HEK293 (cell line): Measurements from ENCODE around the gene ENKD1.

Experiments
- CTCF ChIA-PET: fragments of 350-600 bp; formaldehyde crosslinking; extraction: SDS; loops from one replicate; lab custom pipeline; 2021; ENCODE audit warnings: antibody characterized with exemption; lab: Yijun Ruan, JAX
- POLR2A ChIA-PET: fragments of 300-600 bp; formaldehyde crosslinking; extraction: SDS; loops from one replicate; lab custom pipeline; 2020; ENCODE audit warnings: antibody characterized with exemption, inconsistent platforms; lab: Yijun Ruan, JAX
- H3K27ac ChIP-seq: fragments of 200-500 bp; sonication (Bioruptor generic); 2 replicates; pipeline ENCODE4 v1.5.1; 2014; ENCODE audit warnings: low read depth, low read length, control low read depth, inconsistent platforms; ENCODE audit errors: extremely low read depth
- H3K36me3 ChIP-seq, 2 experiments: fragments of 200-500 bp in 1 of 2; sonication (Bioruptor generic) in 1 of 2; 1 replicate in 1 of 2; 2 replicates in 1 of 2; pipeline ENCODE4 v1.5.1; 2014 to 2017; ENCODE audit warnings: inconsistent platforms in 2 of 2, low read length in 2 of 2; ENCODE audit not compliant: control insufficient read depth in 2 of 2, insufficient read depth in 1 of 2
- H3K4me1 ChIP-seq: fragments of 200-500 bp; sonication (Bioruptor generic); 2 replicates; pipeline ENCODE4 v1.5.1; 2014; ENCODE audit warnings: mild to moderate bottlenecking, low read length, inconsistent platforms; ENCODE audit not compliant: control insufficient read depth, insufficient read depth
- H3K4me3 ChIP-seq: 2 replicates; pipeline ENCODE4 v1.5.1; 2011; ENCODE audit warnings: low read depth, mild to moderate bottlenecking, control low read depth, low read length, moderate library complexity
- H3K9me3 ChIP-seq: fragments of 200-500 bp; sonication (Bioruptor generic); 2 replicates; pipeline ENCODE4 v1.5.1; 2014; ENCODE audit warnings: low read depth, low read length, inconsistent platforms; ENCODE audit not compliant: control insufficient read depth, insufficient read depth
- ELK4 ChIP-seq: IDR thresholded peaks from 2 replicates; pipeline ENCODE4 v1.6.1; 2011; ENCODE audit warnings: mild to moderate bottlenecking, low read depth, low read length, borderline replicate concordance
- HIC1 ChIP-seq: fragments of 450-650 bp; formaldehyde crosslinking; IDR thresholded peaks from 2 replicates; pipeline ENCODE4 v1.5.1; 2016; ENCODE audit warnings: missing biosample characterization, missing genetic modification characterization
- HOXA7 ChIP-seq: sonication (generic); formaldehyde crosslinking; IDR thresholded peaks from 2 replicates; pipeline ENCODE4 v1.8.1; 2022; ENCODE audit warnings: missing genetic modification reagents, borderline replicate concordance
- IKZF3 ChIP-seq: fragments of 450-650 bp; IDR thresholded peaks from 2 replicates; pipeline ENCODE4 v1.5.0; 2018; ENCODE audit warnings: missing biosample characterization, mild to moderate bottlenecking, missing genetic modification characterization, moderate library complexity
- MEIS1 ChIP-seq: sonication (generic); formaldehyde crosslinking; IDR thresholded peaks from 2 replicates; pipeline ENCODE4 v1.8.1; 2022; ENCODE audit warnings: missing genetic modification reagents, mild to moderate bottlenecking, borderline replicate concordance
- ZBTB44 ChIP-seq: fragments of 450-650 bp; IDR thresholded peaks from 2 replicates; pipeline ENCODE4 v1.5.1; 2018; ENCODE audit warnings: missing biosample characterization, mild to moderate bottlenecking, missing genetic modification characterization
- ZFP37 ChIP-seq: fragments of 450-650 bp; formaldehyde crosslinking; IDR thresholded peaks from 2 replicates; pipeline ENCODE4 v1.5.1; 2016; ENCODE audit warnings: missing biosample characterization, missing genetic modification characterization
- ZNF112 ChIP-seq: fragments of 450-650 bp; formaldehyde crosslinking; IDR thresholded peaks from 2 replicates; pipeline ENCODE4 v1.5.0; 2017; ENCODE audit warnings: missing biosample characterization, missing genetic modification characterization
- ZNF324 ChIP-seq: fragments of 450-650 bp; formaldehyde crosslinking; IDR thresholded peaks from 2 replicates; pipeline ENCODE4 v1.5.1; 2016; ENCODE audit warnings: missing biosample characterization, missing genetic modification characterization
- ZNF354C ChIP-seq: fragments of 450-650 bp; formaldehyde crosslinking; IDR thresholded peaks from 2 replicates; pipeline ENCODE4 v1.5.1; 2016; ENCODE audit warnings: missing biosample characterization, missing genetic modification characterization, low read depth, borderline replicate concordance
- ZNF394 ChIP-seq: fragments of 450-650 bp; formaldehyde crosslinking; IDR thresholded peaks from 2 replicates; pipeline ENCODE4 v1.5.1; 2016; ENCODE audit warnings: missing biosample characterization, missing genetic modification characterization, mild to moderate bottlenecking, moderate library complexity, borderline replicate concordance
- ZNF549 ChIP-seq: fragments of 450-650 bp; IDR thresholded peaks from 2 replicates; pipeline ENCODE4 v1.5.1; 2018; ENCODE audit warnings: missing biosample characterization, missing genetic modification characterization, mild to moderate bottlenecking, inconsistent platforms, moderate library complexity
- ZNF580 ChIP-seq: fragments of 450-650 bp; formaldehyde crosslinking; IDR thresholded peaks from 2 replicates; pipeline ENCODE4 v1.5.1; 2016; ENCODE audit warnings: missing biosample characterization, missing genetic modification characterization
- ZNF660 ChIP-seq: fragments of 450-650 bp; IDR thresholded peaks from 2 replicates; pipeline ENCODE4 v1.5.1; 2018; ENCODE audit warnings: missing biosample characterization, mild to moderate bottlenecking, missing genetic modification characterization
- ZNF704 ChIP-seq: fragments of 450-650 bp; formaldehyde crosslinking; IDR thresholded peaks from 2 replicates; pipeline ENCODE4 v1.5.1; 2016; ENCODE audit warnings: missing biosample characterization, missing genetic modification characterization

ENKD1 gene

GRCh38 chr16:67648764-67649407 is 17.7 kb downstream of the ENKD1 start:
- Histone ChIP-seq H3K4me1 (peaks cover 4% of the 10 kb centered on the region; the same call in 1 of the 2 replicates), H3K27ac (no peak overlapping the region), H3K36me3 (no peaks in the 10 kb centered on the region), H3K4me3 (no peak overlapping the region), H3K9me3 (no peaks in the 10 kb centered on the region)
- ChIA-PET CTCF (no interaction called here), POLR2A (interaction anchor here (0.9 kb wide), 1 partner anchor 87 kb away, joined by 3 read pairs; the partner anchor contains the start of gene CTCF)
- no peak for TF ChIP-seq ZNF354C (tag by site-specific recombination)
- TF ChIP-seq ZNF394 (tag by site-specific recombination): no peak
- no peak for TF ChIP-seq MEIS1 (CRISPR knock-in tag)
- TF ChIP-seq ZNF704: no peak
- TF ChIP-seq ZNF112: no peak
- no peak for TF ChIP-seq ELK4
- TF ChIP-seq ZBTB44 (tag by site-specific recombination): no peak
- TF ChIP-seq ZNF580: no peak
- no peak for TF ChIP-seq HOXA7
- TF ChIP-seq HIC1: no peak
- TF ChIP-seq IKZF3 (tag by site-specific recombination): no peak

- CTCF ChIA-PET: interaction anchor here (5.8 to 9.9 kb wide), 2 partner anchors 102 to 127 kb away, joined by 73 to 119 read pairs; no protein-coding TSS in a partner anchor
- no peak overlapping the region for H3K27ac ChIP-seq
- no peak for TF ChIP-seq ZNF660
- TF ChIP-seq ZFP37 (tag by site-specific recombination): no peak
- no peak for TF ChIP-seq ZNF324 (tag by site-specific recombination)
- TF ChIP-seq ZNF549 (tag by site-specific recombination): no peak
- H3K36me3 ChIP-seq: no peaks in the 10 kb centered on the region
- POLR2A ChIA-PET: interaction anchor here (0.7 to 0.9 kb wide), 2 partner anchors 86 to 295 kb away, joined by 3 to 4 read pairs; partner anchors contain the start of gene CTCF
- no peak overlapping the region for H3K4me3 ChIP-seq
- H3K9me3 ChIP-seq: no peaks in the 10 kb centered on the region
- H3K4me1 ChIP-seq: peaks cover 2% of the 10 kb centered on the region; the same call in 1 of the 2 replicates
These were observed 18.3 kb downstream of the ENKD1 start for GRCh38 chr16:67648088-67648763.
